Skeletal muscle tissue (tissue), 4 donors: ENCODE measurements around the gene IL22. TPM values are rescaled to one million over a fixed set of nuclear protein-coding genes. Genes with fewer than 3 reads are reported as not detected.

Source experiments
- H3K27ac ChIP-seq: one replicate; pipeline ENCODE4 v1.7.0; 2013; ENCODE audit warnings: mild to moderate bottlenecking, low read depth, low read length, inconsistent platforms
- H3K27me3 ChIP-seq, 3 donors: one replicate each; pipeline ENCODE4 v1.7.0; 2013; ENCODE audit warnings: low read length in 3 of 3; ENCODE audit not compliant: control insufficient read depth in 3 of 3, insufficient read depth in 3 of 3
- H3K36me3 ChIP-seq, 3 donors: one replicate each; pipeline ENCODE4 v1.7.0; 2013; ENCODE audit warnings: low read length in 3 of 3; ENCODE audit not compliant: control insufficient read depth in 3 of 3, insufficient read depth in 3 of 3
- H3K4me1 ChIP-seq, 3 donors: one replicate each; pipeline ENCODE4 v1.7.0; 2013; ENCODE audit warnings: low read length in 3 of 3, mild to moderate bottlenecking in 3 of 3; ENCODE audit not compliant: control insufficient read depth in 3 of 3, insufficient read depth in 3 of 3
- H3K4me3 ChIP-seq, 3 donors: one replicate each; pipeline ENCODE4 v1.7.0; 2013; ENCODE audit warnings: low read length in 3 of 3
- H3K9ac ChIP-seq, 3 donors: one replicate each; pipeline ENCODE4 v1.7.0; 2013; ENCODE audit warnings: low read length in 3 of 3, mild to moderate bottlenecking in 3 of 3, moderate library complexity in 2 of 3, low read depth in 1 of 3
- H3K9me3 ChIP-seq, 3 donors: one replicate each; pipeline ENCODE4 v1.7.0; 2013; ENCODE audit warnings: low read length in 3 of 3; ENCODE audit not compliant: control insufficient read depth in 3 of 3
- total RNA-seq: library from RNA; depleted of rRNA; stranded (reverse); fragments of >200 nt; gene quantifications from one replicate; pipeline ENCODE4 v1.2.3, GENCODE V29; 2014
- donor health status: Osteomylitis.

The IL22 gene, protein sequence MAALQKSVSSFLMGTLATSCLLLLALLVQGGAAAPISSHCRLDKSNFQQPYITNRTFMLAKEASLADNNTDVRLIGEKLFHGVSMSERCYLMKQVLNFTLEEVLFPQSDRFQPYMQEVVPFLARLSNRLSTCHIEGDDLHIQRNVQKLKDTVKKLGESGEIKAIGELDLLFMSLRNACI
- total RNA-seq = not detected

DNA sequence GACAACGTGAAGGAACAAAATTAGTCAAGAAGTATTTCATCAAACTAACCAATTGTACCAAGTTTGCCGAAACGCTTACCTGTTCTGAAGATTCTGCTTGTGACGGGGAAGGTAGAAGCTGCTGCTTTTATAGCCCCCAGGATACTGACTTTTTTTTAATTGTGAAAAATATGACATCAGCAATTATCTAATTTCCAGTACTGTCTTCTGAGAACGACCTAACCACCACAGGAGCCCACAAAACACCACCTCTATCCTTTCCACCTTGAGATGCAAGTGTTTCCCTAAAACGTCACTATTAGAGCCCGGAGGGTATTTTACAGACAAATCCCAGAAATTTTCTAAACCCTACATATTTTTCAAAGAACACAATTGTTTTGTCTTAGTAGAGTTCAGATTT, at the start of gene IL22:
IL22 (minus strand) TSS at position 101 of the 400 bp plus-strand sequence. CDS start 156 bp downstream, outside the sequence.
- H3K4me1 ChIP-seq = no peaks in the 10 kb centered on the region
- no peak within 1 kb of the TSS for H3K27ac ChIP-seq
- no peak within 1 kb of the TSS for H3K9ac ChIP-seq
- H3K9me3 ChIP-seq = no peaks in the 10 kb centered on the region
- H3K27me3 ChIP-seq = peaks cover 0 to 4% (median 3%) of the 10 kb centered on the region in 3 donors
- no peak within 1 kb of the TSS for H3K4me3 ChIP-seq
- no peaks in the 10 kb centered on the region for H3K36me3 ChIP-seq

DNA sequence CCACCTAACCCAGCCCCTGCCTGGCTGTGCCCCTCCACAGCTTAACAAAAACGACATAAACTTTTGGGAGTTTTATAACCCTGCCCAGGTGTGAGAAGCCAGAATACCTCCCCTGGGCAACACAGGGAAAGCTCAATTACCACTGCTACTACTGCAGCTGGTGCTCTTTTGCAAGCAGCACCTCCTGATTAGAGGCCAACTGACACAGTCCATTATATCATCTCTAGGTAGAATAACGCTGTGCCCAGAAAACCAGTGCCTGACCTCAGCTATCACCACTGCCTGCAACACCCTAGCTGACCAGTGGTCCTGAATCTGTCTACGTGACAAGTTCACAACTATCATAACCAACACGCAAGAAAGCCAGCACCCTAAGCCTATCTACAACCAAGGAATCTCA, 44.5 kb upstream of the IL22 start:
- Histone ChIP-seq H3K27ac (no peak overlapping the region), H3K4me3 (no peak overlapping the region), H3K36me3 (peaks cover 0 to 2% (median 0%) of the 10 kb centered on the region in 3 donors), H3K27me3 (no peaks in the 10 kb centered on the region), H3K4me1 (peaks cover 3 to 8% (median 6%) of the 10 kb centered on the region in 3 donors), H3K9me3 (peaks cover 0 to 2% (median 0%) of the 10 kb centered on the region in 3 donors), H3K9ac (no peak overlapping the region)

DNA sequence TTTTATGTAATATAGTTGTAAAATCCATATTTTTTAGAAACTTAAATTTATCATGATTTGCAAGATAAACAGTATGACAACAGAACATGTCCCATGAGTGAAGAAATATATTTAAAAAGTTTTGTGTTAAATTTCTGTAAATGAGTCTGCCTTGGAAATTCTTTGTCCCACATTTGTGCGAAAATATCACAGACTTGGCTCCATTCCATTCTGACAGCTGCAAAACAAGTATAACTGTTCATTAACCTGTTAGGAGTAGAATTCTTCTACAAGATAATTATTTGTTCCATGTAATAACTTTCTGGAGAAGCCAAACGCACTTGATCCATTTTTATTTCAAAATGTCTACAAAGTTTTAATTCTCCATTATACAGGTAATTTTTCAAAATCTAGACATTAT, 40.8 kb upstream of the IL22 start:
- peak overlapping the region in 1 of 3 donors; percentile 4 for H3K9ac ChIP-seq
- H3K36me3 ChIP-seq = no peaks in the 10 kb centered on the region
- no peaks in the 10 kb centered on the region for H3K9me3 ChIP-seq
- no peak overlapping the region for H3K4me3 ChIP-seq
- no peaks in the 10 kb centered on the region for H3K27me3 ChIP-seq
- H3K4me1 ChIP-seq = peaks cover 3 to 8% (median 6%) of the 10 kb centered on the region in 3 donors
- H3K27ac ChIP-seq = no peak overlapping the region

DNA sequence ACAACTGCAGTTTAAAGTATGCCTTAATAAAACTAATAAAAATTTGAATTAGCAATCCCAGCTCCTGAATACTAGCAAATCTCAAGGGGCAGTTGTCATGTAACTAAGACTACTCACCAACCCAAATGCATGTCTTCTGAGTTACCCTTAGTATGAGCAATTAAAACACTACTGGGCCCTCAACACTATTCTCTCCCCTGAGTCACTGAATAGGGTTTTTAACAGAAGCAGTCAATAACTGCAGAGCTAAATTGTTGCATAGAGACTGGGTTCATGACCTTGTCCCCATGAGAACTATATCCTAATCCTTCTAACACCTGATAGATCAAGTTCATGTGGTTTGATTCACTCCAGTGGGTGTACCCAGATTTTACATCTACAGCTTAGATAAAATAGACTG, 39.9 kb upstream of the IL22 start:
- Histone ChIP-seq H3K36me3 (no peaks in the 10 kb centered on the region), H3K9ac (peak overlapping the region in 1 of 3 donors; percentile 34), H3K4me1 (peaks cover 3 to 8% (median 5%) of the 10 kb centered on the region in 3 donors), H3K27ac (no peak overlapping the region), H3K9me3 (no peaks in the 10 kb centered on the region), H3K4me3 (no peak overlapping the region), H3K27me3 (no peaks in the 10 kb centered on the region)

DNA sequence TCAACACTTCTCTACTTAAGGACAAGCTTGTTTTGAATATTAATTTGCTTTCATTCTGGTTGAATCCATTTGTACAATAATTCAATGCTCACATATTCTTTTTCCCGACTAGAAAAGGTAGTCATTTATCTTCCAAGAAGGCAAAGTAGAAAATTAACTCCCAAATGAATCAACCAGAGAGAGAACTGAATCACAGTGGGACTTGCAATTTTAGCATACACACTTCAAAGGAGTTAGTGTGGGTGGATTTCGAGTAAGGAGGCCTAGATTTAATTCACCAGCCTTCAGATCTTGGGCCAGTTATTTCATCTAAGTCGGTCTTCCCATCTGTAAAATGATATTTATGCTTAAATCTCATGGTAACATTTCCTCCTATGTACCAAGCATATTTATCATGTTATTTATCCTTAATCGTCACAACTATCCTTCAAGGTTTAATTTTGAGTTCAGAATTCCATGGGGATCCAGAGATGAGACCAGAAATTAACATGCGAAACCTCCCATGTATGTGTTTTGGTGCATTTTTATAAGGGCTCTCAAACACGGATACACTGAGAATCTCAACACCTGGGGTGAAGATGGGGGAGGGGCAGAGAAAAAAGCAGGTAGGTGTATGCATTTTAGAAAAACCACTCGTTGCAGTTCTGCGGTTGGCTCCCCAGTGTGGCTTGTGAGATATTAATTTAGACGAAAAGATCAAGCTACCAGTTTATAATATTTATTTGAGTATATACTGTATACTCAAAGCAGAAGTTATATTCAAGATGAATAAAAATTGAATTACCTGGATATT, 38.9 kb upstream of the IL22 start:
- Histone ChIP-seq H3K4me1 (peaks cover 0 to 8% (median 3%) of the 10 kb centered on the region in 3 donors), H3K27ac (no peak overlapping the region), H3K9me3 (no peaks in the 10 kb centered on the region), H3K4me3 (no peak overlapping the region), H3K9ac (no peak overlapping the region), H3K36me3 (no peaks in the 10 kb centered on the region), H3K27me3 (no peaks in the 10 kb centered on the region)

DNA sequence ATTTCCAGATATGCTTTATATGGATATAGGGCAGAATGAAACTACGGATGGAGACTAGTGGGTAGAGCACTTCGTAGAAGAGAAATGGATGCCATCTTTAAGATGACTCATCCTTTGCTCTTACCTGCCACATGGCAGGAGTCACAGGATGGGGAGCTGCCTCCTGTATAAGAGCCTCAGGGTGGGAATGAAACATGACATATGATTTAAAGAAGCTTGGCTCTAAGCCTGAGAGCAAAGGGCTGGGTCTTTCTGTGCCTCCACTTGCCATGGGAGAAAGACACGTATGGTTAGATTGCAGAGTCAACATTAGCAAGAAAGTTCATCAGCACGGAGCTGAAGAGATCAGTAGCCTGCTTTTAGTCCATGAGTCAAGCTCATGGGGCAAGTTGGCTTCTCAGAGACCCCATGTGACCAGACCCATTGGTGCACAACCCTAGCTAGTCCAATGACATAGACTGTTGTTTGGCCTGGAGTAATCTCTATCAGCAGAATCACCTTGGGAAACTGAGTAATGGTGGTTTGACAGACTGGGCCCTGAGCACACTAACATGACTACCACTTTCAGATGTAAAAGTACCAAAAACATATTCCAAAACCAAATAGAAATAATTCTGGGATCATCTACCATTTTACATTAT, 38.1 kb upstream of the IL22 start:
- Histone ChIP-seq H3K4me3 (no peak overlapping the region), H3K27ac (no peak overlapping the region), H3K9me3 (no peaks in the 10 kb centered on the region)

DNA sequence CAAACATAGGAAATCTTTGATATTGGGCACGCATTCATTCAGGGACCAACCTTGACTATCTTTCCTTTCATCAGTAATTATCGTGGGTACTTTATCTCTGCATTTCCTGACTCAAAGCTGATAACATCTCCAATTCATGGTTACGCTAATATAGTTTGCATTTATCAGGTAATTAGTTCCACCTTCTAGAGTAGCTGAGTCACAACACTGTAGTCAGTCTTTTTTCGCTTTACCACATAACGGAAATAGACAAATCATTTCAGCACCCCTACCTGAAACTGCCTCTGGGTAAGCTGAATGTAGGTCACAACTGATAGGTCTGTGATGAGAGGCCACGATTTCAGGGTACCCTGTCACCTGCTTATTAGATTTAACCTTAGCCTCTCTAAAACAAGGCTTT, 36.7 kb upstream of the IL22 start:
- Histone ChIP-seq H3K9ac (no peak overlapping the region), H3K4me3 (no peak overlapping the region), H3K4me1 (peaks cover 0 to 8% (median 3%) of the 10 kb centered on the region in 3 donors), H3K9me3 (no peaks in the 10 kb centered on the region), H3K36me3 (no peaks in the 10 kb centered on the region), H3K27ac (no peak overlapping the region), H3K27me3 (no peaks in the 10 kb centered on the region)

More for the DNA sequence above, 38.1 kb upstream of the IL22 start:
- no peaks in the 10 kb centered on the region for H3K36me3 ChIP-seq
- peaks cover 0 to 8% (median 3%) of the 10 kb centered on the region in 3 donors for H3K4me1 ChIP-seq
- no peaks in the 10 kb centered on the region for H3K27me3 ChIP-seq
- no peak overlapping the region for H3K9ac ChIP-seq

DNA sequence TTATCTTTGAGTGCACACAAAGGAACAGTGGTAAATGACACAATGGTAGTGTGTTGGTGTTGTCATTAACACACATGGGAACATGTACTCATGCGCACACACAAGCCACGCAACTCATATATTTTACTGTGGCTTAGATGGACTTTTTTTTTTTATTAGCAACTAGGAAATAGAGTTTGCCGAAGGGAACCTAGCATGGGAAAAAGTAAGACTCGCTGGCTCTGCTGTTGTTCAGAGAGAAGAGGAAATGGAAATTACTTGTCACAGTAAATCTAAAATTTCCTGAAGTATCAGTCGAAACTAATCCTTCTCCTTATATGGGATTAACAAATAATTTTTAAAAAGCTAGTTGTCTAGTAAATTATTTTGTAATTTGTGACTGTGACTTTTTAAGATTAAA, 33.7 kb upstream of the IL22 start:
- Histone ChIP-seq H3K36me3 (no peaks in the 10 kb centered on the region), H3K9me3 (no peaks in the 10 kb centered on the region), H3K4me3 (no peak overlapping the region), H3K9ac (no peak overlapping the region), H3K4me1 (no peaks in the 10 kb centered on the region), H3K27me3 (no peaks in the 10 kb centered on the region), H3K27ac (no peak overlapping the region)

DNA sequence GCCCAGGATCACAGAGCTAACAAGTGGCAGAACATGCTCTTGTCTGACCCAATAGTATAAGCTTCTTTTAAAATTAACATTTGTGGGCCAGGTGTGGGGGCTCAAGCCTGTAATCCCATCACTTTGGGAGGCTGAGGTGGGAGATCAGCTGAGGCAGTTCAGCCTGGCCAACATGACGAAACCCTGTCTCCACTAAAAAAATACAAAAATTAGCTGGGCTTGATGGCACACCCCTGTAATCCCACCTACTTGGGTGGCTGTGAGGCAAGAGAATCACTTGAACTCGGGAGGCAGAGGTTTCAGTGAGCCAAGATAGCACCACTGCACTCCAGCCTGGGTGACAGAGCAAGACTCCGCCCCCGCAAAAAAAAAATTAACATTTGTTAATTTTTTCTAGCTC, 33.0 kb upstream of the IL22 start:
- H3K4me3 ChIP-seq = no peak overlapping the region
- H3K9me3 ChIP-seq = no peaks in the 10 kb centered on the region
- no peaks in the 10 kb centered on the region for H3K4me1 ChIP-seq
- H3K9ac ChIP-seq = no peak overlapping the region
- no peak overlapping the region for H3K27ac ChIP-seq
- no peaks in the 10 kb centered on the region for H3K27me3 ChIP-seq
- H3K36me3 ChIP-seq = no peaks in the 10 kb centered on the region

DNA sequence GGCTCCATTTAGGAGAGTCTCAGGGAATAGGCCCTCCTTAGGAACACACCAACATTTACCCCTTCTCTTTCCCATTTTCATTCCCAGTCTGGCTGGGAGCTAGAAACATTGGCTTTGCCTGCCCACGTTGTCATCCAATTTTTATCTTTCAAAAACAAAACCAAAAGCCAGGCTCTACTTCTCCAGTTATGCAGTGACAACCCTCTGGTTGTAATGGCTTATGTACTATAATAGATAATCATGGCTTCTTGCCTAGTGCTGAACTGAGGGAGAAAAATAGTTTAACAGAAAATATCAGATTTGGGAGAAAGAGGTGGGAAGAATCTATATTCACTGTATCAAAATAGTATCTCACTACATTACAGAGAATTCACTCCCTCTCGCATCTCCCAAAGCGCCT, 32.1 kb upstream of the IL22 start:
- Histone ChIP-seq H3K36me3 (no peaks in the 10 kb centered on the region), H3K27ac (no peak overlapping the region), H3K27me3 (no peaks in the 10 kb centered on the region), H3K4me3 (no peak overlapping the region), H3K4me1 (no peaks in the 10 kb centered on the region), H3K9me3 (no peaks in the 10 kb centered on the region), H3K9ac (no peak overlapping the region)
